Upper lobe of left lung (tissue), 4 donors: ENCODE results near the gene TP53I11.

Experiments used
- EP300 ChIP-seq, 4 donors: sonication (generic); formaldehyde crosslinking; IDR thresholded peaks; one replicate each; pipeline ENCODE4 v1.5.1; 2017; ENCODE audit warnings: antibody characterized with exemption in 4 of 4, control low read depth in 2 of 4
- POLR2A ChIP-seq, 4 donors: fragments of 450-650 bp; IDR thresholded peaks; one replicate each; pipeline ENCODE4 v1.5.1; 2016 to 2017; ENCODE audit warnings: antibody characterized with exemption in 4 of 4, mild to moderate bottlenecking in 2 of 4
- TF ChIP-seq, protein P1 (sequence below), 6 experiments: fragments of 450-650 bp in 4 of 6; fragments of 200-600 bp in 2 of 6; sonication (generic) in 2 of 6; IDR thresholded peaks; one replicate each; pipeline ENCODE4 v1.5.1; 2016 to 2019; ENCODE audit warnings: antibody characterized with exemption in 6 of 6

DNA sequence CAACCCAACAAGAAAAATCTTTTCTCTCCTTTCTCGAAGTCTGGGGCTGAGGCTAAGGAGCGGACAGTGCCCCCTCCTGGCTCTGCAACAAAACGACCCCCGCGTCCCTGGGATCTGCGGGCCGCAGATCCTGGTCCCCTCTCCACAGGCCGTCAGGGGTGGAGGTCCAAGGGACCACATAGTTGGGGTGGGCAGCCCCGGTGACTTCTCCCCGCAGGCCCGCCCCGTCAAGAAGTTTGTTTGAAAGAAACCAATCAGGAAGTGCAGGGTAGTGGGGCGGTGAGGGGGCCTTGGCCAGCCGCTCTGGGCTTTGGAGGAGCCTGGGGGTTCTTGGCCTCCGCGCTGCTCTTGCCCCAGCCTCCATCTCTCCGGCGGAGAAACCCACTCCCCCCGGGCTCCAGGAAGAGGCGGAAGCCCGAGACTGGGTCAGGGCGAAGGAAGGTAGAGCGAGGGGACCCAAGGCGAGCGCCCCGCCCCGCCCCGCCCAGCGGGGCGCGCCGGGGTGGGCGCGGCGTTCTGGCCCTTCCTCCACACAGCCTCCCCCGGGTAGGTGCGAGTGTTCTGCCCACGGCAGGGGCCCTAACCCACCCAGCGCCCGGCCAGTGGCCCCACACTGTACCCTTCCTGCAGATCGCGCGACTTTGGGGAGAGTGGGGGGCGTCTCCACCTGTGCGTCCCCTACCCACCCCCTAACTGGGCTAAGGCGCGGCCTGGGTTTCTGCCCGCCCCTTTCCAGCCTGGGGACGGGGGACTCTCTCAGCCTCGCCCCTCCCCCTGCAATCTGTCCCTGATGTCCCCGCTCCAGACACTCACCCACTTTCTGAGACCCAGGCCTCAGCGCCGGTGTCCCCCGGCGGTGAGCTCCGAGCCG lies 1.3 kb downstream of the TP53I11 start:
- TF ChIP-seq, protein P1, sequence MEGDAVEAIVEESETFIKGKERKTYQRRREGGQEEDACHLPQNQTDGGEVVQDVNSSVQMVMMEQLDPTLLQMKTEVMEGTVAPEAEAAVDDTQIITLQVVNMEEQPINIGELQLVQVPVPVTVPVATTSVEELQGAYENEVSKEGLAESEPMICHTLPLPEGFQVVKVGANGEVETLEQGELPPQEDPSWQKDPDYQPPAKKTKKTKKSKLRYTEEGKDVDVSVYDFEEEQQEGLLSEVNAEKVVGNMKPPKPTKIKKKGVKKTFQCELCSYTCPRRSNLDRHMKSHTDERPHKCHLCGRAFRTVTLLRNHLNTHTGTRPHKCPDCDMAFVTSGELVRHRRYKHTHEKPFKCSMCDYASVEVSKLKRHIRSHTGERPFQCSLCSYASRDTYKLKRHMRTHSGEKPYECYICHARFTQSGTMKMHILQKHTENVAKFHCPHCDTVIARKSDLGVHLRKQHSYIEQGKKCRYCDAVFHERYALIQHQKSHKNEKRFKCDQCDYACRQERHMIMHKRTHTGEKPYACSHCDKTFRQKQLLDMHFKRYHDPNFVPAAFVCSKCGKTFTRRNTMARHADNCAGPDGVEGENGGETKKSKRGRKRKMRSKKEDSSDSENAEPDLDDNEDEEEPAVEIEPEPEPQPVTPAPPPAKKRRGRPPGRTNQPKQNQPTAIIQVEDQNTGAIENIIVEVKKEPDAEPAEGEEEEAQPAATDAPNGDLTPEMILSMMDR (IDR thresholded peaks at IDR 0.05): peak; percentile 24 to 55 (median 38)
- TF ChIP-seq EP300 (IDR thresholded peaks at IDR 0.05): no peak
- peak in 2 of 4 donors; percentile 41 to 45 for TF ChIP-seq POLR2A (IDR thresholded peaks at IDR 0.05)
